Adrenal gland (tissue), 12 donors: ENCODE results near the gene CHD9NB. TPM values are rescaled to one million over a fixed set of nuclear protein-coding genes. Genes with fewer than 3 reads are reported as not detected.
A peak's percentile ranks its signal among the peaks of the same experiment; 100 is the strongest.

ENCODE experiments used
- DNase-seq, 7 donors: peaks; one replicate each; pipeline ENCODE4 v3.0.0-alpha.2; 2019 to 2020
- H3K27ac ChIP-seq, 5 donors: fragments of 200-600 bp; sonication (generic) in 4 of 5; 1 replicate in 3 of 5; 2 replicates in 2 of 5; pipeline versions ENCODE4 v1.5.1 to v1.8.0; 2016 to 2020; ENCODE audit warnings: mild to moderate bottlenecking in 1 of 5
- H3K27me3 ChIP-seq: fragments of 200-600 bp; 2 replicates; pipeline ENCODE4 v1.8.0; 2021
- H3K36me3 ChIP-seq, 2 donors: fragments of 200-600 bp; replicated peaks in 1 of 2; 1 replicate in 1 of 2; 2 replicates in 1 of 2; pipeline versions ENCODE4 v1.5.1 to v1.8.0; 2018 to 2022
- H3K4me1 ChIP-seq, 2 donors: fragments of 200-600 bp; replicated peaks in 1 of 2; 1 replicate in 1 of 2; 2 replicates in 1 of 2; pipeline versions ENCODE4 v1.5.1 to v1.8.0; 2018 to 2021
- H3K4me3 ChIP-seq, 4 donors: fragments of 200-600 bp; sonication (generic) in 3 of 4; one replicate each; pipeline ENCODE4 v1.5.1; 2016 to 2018
- H3K9me3 ChIP-seq, 3 donors: fragments of 200-600 bp; sonication (generic) in 1 of 3; replicated peaks in 1 of 3; 1 replicate in 2 of 3; 2 replicates in 1 of 3; pipeline versions ENCODE4 v1.5.1 to v1.8.0; 2016 to 2021
- POLR2A ChIP-seq, 2 donors: fragments of 450-650 bp; IDR thresholded peaks; one replicate each; pipeline ENCODE4 v1.6.1; 2017; ENCODE audit warnings: antibody characterized with exemption in 2 of 2, mild to moderate bottlenecking in 2 of 2, moderate library complexity in 1 of 2
- WGBS, 4 donors: extraction: QIAGEN DNeasy Blood & Tissue Kit in 2 of 4; methylation state at CpG; one replicate each; pipeline versions ENCODE4 v1.1.5 to v1.1.7; 2013 to 2017; 5-methylcytosine and 5-hydroxymethylcytosine counted together
- intact Hi-C, 2 donors: fragments of 100-400 bp; cut with DNase I; formaldehyde crosslinking; loops; one replicate each; pipeline versions ENCODE4 v1.14.1 to v1.15.0; 2022 to 2023
- polyA plus RNA-seq, 3 donors: library from polyadenylated mRNA; stranded (reverse); fragments of 200-250 nt in 2 of 3; fragments of 350-450 nt in 1 of 3; fragmentation: Illumina TruSeq in 1 of 3; extraction: RNeasy Lipid Tissue Mini Kit (QIAGEN cat#74804) in 1 of 3; gene quantifications; one replicate each; pipeline ENCODE4 v1.2.3, GENCODE V29; 2013 to 2014
- total RNA-seq, 9 donors: library from RNA; depleted of rRNA in 4 of 9; stranded (reverse); fragments of >200 nt in 4 of 9; fragments of 120-200 nt in 1 of 9; fragmentation: NEBNext Ultra II Directional in 1 of 9; extraction: Animal tissue kit (Norgen Biotek cat#: 25700) in 1 of 9; gene quantifications; one replicate each; pipeline versions ENCODE4 v1.1.0 to v1.2.4, GENCODE V29; 2013 to 2023
- TF ChIP-seq, protein P1 (sequence below), 6 experiments: fragments of 450-650 bp in 4 of 6; fragments of 200-600 bp in 2 of 6; sonication (generic) in 1 of 6; IDR thresholded peaks; 1 replicate in 5 of 6; 2 replicates in 1 of 6; pipeline versions ENCODE4 v1.5.1 to v1.8.0; 2016 to 2021; ENCODE audit warnings: antibody characterized with exemption in 6 of 6, mild to moderate bottlenecking in 2 of 6, moderate library complexity in 1 of 6
- donor health status: healthy with polysubstance abuse.
- donor health status: Bipolar disorder and iron deficiency.
- donor health status: DM: yes; HTN: yes; CAD: no.
- donor health status: DM: no; HTN: no; CAD: no.
- donor health status: DM: no; HTN: no; CAD: no.
- donor health status: DM: yes; HTN: yes; CAD: no.

The CHD9NB gene
- total and polyA plus RNA-seq, 12 donors = 0.11 to 1.3 (median 0.55) TPM

DNA sequence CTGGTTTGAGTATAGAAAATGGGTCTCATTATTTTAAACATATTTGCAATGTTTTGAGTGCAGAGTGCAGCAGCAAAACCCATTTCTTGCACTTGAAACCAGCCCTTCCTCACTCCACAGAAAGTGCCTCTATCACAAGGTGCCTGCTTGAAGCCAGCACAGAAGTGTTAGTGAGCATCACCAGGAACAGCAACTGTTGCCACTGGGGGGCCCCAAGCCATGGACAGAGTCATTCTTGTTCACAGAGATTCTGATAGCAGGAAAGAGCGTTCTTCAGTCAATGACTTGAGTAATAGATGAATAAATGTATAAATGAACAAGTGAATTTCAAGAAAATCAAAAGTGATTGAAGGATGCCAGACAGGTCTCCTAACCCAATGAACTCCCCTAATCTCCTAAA lies 45.6 kb downstream of the CHD9NB start:
- TF ChIP-seq, protein P1, sequence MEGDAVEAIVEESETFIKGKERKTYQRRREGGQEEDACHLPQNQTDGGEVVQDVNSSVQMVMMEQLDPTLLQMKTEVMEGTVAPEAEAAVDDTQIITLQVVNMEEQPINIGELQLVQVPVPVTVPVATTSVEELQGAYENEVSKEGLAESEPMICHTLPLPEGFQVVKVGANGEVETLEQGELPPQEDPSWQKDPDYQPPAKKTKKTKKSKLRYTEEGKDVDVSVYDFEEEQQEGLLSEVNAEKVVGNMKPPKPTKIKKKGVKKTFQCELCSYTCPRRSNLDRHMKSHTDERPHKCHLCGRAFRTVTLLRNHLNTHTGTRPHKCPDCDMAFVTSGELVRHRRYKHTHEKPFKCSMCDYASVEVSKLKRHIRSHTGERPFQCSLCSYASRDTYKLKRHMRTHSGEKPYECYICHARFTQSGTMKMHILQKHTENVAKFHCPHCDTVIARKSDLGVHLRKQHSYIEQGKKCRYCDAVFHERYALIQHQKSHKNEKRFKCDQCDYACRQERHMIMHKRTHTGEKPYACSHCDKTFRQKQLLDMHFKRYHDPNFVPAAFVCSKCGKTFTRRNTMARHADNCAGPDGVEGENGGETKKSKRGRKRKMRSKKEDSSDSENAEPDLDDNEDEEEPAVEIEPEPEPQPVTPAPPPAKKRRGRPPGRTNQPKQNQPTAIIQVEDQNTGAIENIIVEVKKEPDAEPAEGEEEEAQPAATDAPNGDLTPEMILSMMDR (IDR thresholded peaks at IDR 0.05) = no peak
- no peak for TF ChIP-seq POLR2A (IDR thresholded peaks at IDR 0.05)
- WGBS, 4 donors = 88 to 93% (median 90%) methylated on average over 1 of the region's 1 CpG
- intact Hi-C loops = no loop called here

DNA sequence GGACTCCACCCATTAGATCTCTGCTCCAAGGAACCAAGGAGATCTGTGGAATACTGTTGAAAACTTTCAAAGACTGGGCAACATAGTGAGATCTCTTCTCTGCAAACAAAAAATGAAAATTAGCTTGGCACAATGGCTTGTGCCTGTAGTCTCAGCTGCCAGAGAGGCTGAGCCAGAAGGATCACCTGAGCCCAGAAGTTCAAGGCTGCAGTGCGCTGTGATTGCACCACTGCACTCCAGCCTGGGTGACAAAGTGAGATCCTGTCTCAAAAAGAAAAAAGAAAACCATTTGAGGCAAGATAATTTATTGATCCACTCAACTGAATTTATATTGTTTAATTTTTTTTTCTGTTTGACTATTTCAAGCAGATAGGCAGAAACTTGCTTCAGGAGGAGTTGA lies 54.8 kb downstream of the CHD9NB start:
- Histone ChIP-seq H3K4me3 (no peak overlapping the region), H3K27me3 (no peaks in the 10 kb centered on the region), H3K9me3 (no peaks in the 10 kb centered on the region), H3K27ac (no peak overlapping the region), H3K36me3 (no peaks in the 10 kb centered on the region), H3K4me1 (no peaks in the 10 kb centered on the region)
- 38 to 62% (median 52%) methylated on average over 1 of the region's 1 CpG for WGBS, 4 donors
- DNase-seq = peak in 5 of 7 donors; percentile 21 to 59 (median 43)
- TF ChIP-seq, protein P1 (IDR thresholded peaks at IDR 0.05) = no peak
- TF ChIP-seq POLR2A (IDR thresholded peaks at IDR 0.05) = no peak
- intact Hi-C loops = no loop called here

More for the DNA sequence above, 45.6 kb downstream of the CHD9NB start:
- H3K27ac ChIP-seq = no peak overlapping the region
- H3K4me3 ChIP-seq = no peak overlapping the region
- H3K4me1 ChIP-seq = no peaks in the 10 kb centered on the region
- DNase-seq = no peak
- no peaks in the 10 kb centered on the region for H3K27me3 ChIP-seq
- no peaks in the 10 kb centered on the region for H3K9me3 ChIP-seq
- H3K36me3 ChIP-seq = no peaks in the 10 kb centered on the region

DNA sequence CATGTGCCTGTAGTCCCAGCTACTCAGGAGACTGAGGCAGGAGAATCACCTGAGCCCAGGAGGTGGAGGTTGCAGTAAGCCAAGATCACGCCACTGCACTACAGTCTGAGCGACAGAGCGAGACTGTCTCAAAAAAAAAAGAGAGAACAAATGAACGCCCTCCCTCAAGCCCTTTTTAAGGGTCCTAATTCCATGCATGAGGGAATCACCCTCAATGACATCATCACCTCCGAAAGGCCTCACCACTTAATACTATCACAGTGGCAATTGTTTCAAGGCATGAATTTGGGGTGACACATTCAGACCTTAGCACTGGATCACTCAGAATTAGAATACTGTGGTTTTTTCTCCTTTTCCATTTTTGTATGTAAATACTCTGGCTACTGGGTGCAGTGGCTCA lies 57.8 kb downstream of the CHD9NB start:
- 84 to 89% (median 85%) methylated on average over 5 of the region's 5 CpGs for WGBS, 4 donors
- H3K36me3 ChIP-seq = no peaks in the 10 kb centered on the region
- intact Hi-C loops = no loop called here
- TF ChIP-seq, protein P1 (IDR thresholded peaks at IDR 0.05) = no peak
- TF ChIP-seq POLR2A (IDR thresholded peaks at IDR 0.05) = no peak
- no peaks in the 10 kb centered on the region for H3K27me3 ChIP-seq
- no peak overlapping the region for H3K27ac ChIP-seq
- no peaks in the 10 kb centered on the region for H3K4me1 ChIP-seq
- H3K4me3 ChIP-seq = no peak overlapping the region
- no peak for DNase-seq
- no peaks in the 10 kb centered on the region for H3K9me3 ChIP-seq

DNA sequence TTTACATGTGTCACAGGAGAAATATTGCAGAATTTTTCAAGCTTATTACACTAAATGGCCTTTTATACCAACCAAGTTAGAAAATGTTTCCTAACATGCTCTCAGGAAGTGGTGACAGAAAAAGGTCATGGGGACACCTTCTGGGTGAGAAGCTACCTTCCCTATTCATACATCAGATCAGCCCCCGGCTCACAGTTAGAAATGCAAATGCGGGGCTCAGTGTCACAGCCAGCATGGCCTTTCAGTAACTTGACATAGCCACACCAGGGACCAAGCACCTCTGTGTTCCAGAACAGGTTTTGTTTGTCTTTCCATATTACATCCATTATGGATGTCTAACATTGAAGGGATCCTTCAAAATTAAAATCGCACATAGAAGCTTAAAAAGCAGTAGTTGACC lies 59.5 kb downstream of the CHD9NB start:
- intact Hi-C loops = no loop called here
- no peak for DNase-seq
- Histone ChIP-seq H3K36me3 (no peaks in the 10 kb centered on the region), H3K4me3 (no peak overlapping the region), H3K9me3 (no peaks in the 10 kb centered on the region), H3K4me1 (no peaks in the 10 kb centered on the region), H3K27ac (no peak overlapping the region), H3K27me3 (no peaks in the 10 kb centered on the region)
- TF ChIP-seq, protein P1 (IDR thresholded peaks at IDR 0.05) = no peak
- no peak for TF ChIP-seq POLR2A (IDR thresholded peaks at IDR 0.05)
- WGBS, 4 donors = 68 to 83% (median 72%) methylated on average over 3 of the region's 3 CpGs
